Measurements from ENCODE around the gene CTXND1.

CTXND1 gene

DNA sequence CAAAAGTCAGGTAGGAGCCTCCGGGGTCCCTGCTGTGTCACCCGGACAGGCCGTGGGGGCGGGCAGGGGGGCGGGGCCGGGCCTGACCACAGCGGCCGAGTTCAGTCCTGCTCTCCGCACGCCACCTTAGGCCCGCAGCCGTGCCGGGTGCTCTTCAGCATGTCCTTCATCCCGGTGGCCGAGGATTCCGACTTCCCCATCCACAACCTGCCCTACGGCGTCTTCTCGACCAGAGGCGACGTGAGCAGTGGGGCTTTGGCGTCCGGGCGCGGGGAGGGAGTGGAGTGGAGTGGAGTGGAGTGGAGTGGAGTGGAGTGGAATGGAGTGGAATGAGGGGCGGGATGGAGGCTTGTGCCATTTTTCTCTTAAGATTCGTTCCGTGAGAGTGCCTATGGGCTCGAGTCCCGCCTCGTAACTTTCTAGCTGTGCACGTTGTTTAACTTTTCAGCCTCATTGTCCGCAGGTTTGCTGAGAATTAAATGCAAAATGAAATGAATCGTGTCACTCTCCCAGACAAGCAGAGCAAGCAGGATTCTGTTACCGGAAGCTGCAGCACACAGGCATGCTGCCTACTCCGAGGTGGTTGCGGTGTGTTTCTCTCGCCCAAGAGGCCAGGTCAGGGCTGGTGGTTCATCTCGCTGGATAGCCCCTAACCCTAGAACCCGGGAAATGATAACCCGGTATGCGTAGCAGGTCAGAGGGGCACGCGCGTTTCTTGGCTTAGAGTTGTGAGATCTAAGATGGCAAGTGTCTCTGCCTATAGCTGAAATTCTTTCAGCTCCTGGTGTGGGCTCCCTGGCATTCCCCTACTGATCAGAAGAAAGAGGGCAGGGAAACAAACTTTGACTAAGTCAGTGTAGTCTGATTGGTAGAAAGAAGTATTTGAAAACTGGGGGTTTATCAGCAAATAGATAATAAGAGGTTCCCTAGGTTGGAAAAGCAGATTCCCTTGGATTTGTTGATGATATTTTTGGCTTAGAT, 98.8 kb downstream of the CTXND1 start, which contains the start of gene FAH (continued):
- TF ChIP-seq, protein P1, sequence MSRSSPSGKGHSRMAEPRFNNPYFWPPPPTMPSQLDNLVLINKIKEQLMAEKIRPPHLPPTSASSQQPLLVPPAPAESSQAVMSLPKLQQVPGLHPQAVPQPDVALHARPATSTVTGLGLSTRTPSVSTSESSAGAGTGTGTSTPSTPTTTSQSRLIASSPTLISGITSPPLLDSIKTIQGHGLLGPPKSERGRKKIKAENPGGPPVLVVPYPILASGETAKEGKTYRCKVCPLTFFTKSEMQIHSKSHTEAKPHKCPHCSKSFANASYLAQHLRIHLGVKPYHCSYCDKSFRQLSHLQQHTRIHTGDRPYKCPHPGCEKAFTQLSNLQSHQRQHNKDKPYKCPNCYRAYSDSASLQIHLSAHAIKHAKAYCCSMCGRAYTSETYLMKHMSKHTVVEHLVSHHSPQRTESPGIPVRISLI (tag by site-specific recombination; IDR thresholded peaks at IDR 0.05), result no peak
- no peak for TF ChIP-seq BCL11B (tag by site-specific recombination; IDR thresholded peaks at IDR 0.05; ENCODE audit: low read depth)
- no peak for TF ChIP-seq ZNF560 (tag by site-specific recombination; IDR thresholded peaks at IDR 0.05; ENCODE audit: borderline replicate concordance)
- TF ChIP-seq, protein P2, sequence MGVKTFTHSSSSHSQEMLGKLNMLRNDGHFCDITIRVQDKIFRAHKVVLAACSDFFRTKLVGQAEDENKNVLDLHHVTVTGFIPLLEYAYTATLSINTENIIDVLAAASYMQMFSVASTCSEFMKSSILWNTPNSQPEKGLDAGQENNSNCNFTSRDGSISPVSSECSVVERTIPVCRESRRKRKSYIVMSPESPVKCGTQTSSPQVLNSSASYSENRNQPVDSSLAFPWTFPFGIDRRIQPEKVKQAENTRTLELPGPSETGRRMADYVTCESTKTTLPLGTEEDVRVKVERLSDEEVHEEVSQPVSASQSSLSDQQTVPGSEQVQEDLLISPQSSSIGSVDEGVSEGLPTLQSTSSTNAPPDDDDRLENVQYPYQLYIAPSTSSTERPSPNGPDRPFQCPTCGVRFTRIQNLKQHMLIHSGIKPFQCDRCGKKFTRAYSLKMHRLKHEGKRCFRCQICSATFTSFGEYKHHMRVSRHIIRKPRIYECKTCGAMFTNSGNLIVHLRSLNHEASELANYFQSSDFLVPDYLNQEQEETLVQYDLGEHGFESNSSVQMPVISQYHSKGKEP (tag by site-specific recombination; IDR thresholded peaks at IDR 0.05), result peak; percentile 24; the same call in 1 of the 2 replicates
- TF ChIP-seq, protein P3, sequence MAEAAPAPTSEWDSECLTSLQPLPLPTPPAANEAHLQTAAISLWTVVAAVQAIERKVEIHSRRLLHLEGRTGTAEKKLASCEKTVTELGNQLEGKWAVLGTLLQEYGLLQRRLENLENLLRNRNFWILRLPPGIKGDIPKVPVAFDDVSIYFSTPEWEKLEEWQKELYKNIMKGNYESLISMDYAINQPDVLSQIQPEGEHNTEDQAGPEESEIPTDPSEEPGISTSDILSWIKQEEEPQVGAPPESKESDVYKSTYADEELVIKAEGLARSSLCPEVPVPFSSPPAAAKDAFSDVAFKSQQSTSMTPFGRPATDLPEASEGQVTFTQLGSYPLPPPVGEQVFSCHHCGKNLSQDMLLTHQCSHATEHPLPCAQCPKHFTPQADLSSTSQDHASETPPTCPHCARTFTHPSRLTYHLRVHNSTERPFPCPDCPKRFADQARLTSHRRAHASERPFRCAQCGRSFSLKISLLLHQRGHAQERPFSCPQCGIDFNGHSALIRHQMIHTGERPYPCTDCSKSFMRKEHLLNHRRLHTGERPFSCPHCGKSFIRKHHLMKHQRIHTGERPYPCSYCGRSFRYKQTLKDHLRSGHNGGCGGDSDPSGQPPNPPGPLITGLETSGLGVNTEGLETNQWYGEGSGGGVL (tag by site-specific recombination; IDR thresholded peaks at IDR 0.05), result no peak
- TF ChIP-seq ZNF580 (tag by site-specific recombination; IDR thresholded peaks at IDR 0.05), result no peak
- TF ChIP-seq ZNF707 (tag by site-specific recombination; IDR thresholded peaks at IDR 0.05), result no peak
- TF ChIP-seq ZNF664 (tag by site-specific recombination; IDR thresholded peaks at IDR 0.05), result no peak
- TF ChIP-seq ZNF830 (tag by site-specific recombination; IDR thresholded peaks at IDR 0.05; ENCODE audit: low read depth), result no peak
- no peak for TF ChIP-seq KLF17 (tag by site-specific recombination; IDR thresholded peaks at IDR 0.05)
- no peak for TF ChIP-seq ZNF473 (tag by site-specific recombination; IDR thresholded peaks at IDR 0.05)
- TF ChIP-seq ZNF843 (tag by site-specific recombination; IDR thresholded peaks at IDR 0.05), result 0 out of 2 replicates have a peak, but pooled peaks have one; percentile 33
- TF ChIP-seq ZNF654 (tag by site-specific recombination; IDR thresholded peaks at IDR 0.05; ENCODE audit: low read depth), result no peak
- no peak for TF ChIP-seq SCRT1 (tag by site-specific recombination; IDR thresholded peaks at IDR 0.05; ENCODE audit: borderline replicate concordance)
- no peak for TF ChIP-seq ZNF416 (tag by site-specific recombination; IDR thresholded peaks at IDR 0.05)
- TF ChIP-seq ZNF561 (tag by site-specific recombination; IDR thresholded peaks at IDR 0.05; ENCODE audit: borderline replicate concordance), result no peak
- TF ChIP-seq TCF7L2 (IDR thresholded peaks at IDR 0.05; ENCODE audit: borderline replicate concordance, low read depth, low read length), result no peak
- TF ChIP-seq ZSCAN23 (tag by site-specific recombination; IDR thresholded peaks at IDR 0.05), result no peak
- TF ChIP-seq, protein P4, sequence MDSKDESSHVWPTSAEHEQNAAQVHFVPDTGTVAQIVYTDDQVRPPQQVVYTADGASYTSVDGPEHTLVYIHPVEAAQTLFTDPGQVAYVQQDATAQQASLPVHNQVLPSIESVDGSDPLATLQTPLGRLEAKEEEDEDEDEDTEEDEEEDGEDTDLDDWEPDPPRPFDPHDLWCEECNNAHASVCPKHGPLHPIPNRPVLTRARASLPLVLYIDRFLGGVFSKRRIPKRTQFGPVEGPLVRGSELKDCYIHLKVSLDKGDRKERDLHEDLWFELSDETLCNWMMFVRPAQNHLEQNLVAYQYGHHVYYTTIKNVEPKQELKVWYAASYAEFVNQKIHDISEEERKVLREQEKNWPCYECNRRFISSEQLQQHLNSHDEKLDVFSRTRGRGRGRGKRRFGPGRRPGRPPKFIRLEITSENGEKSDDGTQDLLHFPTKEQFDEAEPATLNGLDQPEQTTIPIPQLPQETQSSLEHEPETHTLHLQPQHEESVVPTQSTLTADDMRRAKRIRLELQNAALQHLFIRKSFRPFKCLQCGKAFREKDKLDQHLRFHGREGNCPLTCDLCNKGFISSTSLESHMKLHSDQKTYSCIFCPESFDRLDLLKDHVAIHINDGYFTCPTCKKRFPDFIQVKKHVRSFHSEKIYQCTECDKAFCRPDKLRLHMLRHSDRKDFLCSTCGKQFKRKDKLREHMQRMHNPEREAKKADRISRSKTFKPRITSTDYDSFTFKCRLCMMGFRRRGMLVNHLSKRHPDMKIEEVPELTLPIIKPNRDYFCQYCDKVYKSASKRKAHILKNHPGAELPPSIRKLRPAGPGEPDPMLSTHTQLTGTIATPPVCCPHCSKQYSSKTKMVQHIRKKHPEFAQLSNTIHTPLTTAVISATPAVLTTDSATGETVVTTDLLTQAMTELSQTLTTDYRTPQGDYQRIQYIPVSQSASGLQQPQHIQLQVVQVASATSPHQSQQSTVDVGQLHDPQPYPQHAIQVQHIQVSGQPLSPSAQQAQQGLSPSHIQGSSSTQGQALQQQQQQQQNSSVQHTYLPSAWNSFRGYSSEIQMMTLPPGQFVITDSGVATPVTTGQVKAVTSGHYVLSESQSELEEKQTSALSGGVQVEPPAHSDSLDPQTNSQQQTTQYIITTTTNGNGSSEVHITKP (tag by site-specific recombination; IDR thresholded peaks at IDR 0.05), result peak; percentile 41; the same call in 1 of the 2 replicates
- TF ChIP-seq YY2 (tag by site-specific recombination; IDR thresholded peaks at IDR 0.05), result no peak
- no peak for TF ChIP-seq ZNF239 (tag by site-specific recombination; IDR thresholded peaks at IDR 0.05)
- TF ChIP-seq, protein P5, sequence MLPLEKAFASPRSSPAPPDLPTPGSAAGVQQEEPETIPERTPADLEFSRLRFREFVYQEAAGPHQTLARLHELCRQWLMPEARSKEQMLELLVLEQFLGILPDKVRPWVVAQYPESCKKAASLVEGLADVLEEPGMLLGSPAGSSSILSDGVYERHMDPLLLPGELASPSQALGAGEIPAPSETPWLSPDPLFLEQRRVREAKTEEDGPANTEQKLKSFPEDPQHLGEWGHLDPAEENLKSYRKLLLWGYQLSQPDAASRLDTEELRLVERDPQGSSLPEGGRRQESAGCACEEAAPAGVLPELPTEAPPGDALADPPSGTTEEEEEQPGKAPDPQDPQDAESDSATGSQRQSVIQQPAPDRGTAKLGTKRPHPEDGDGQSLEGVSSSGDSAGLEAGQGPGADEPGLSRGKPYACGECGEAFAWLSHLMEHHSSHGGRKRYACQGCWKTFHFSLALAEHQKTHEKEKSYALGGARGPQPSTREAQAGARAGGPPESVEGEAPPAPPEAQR (tag by site-specific recombination; IDR thresholded peaks at IDR 0.05), result no peak
- no peak for TF ChIP-seq ZNF174 (tag by site-specific recombination; IDR thresholded peaks at IDR 0.05)
- TF ChIP-seq ZBTB17 (tag by site-specific recombination; IDR thresholded peaks at IDR 0.05), result peak; percentile 94
- TF ChIP-seq ZNF488 (tag by site-specific recombination; IDR thresholded peaks at IDR 0.05), result no peak
- TF ChIP-seq ZBTB20 (tag by site-specific recombination; IDR thresholded peaks at IDR 0.05), result peak; percentile 39; the same call in 1 of the 2 replicates
- no peak for TF ChIP-seq REPIN1 (tag by site-specific recombination; IDR thresholded peaks at IDR 0.05; ENCODE audit: low read depth)

Data from HEK293 (cell line).